ENCODE data around the gene ESF1. TPM values are rescaled to one million over a fixed set of nuclear protein-coding genes. Genes with fewer than 3 reads are reported as not detected.

Gene ESF1
- total and polyA plus RNA-seq, 2 of the 8 experiments (the other 6 are each of a cell fraction or from before 2014, with no cell fraction given) = 1.1 to 32.9 TPM

- Histone ChIP-seq H2AK5ac (ENCODE audit: low read depth, low read length) (no peak overlapping the region), H3K79me2 (ENCODE audit: control insufficient read depth in 1 of 2, insufficient read depth in 2 of 2, low read length in 2 of 2) (no peaks in the 10 kb centered on the region; a peak in 1 of 4 replicates)
Observed at GRCh38 chr20:13753436-13754036, 31.2 kb downstream of the ESF1 start.

More at GRCh38 chr20:13753436-13754036, 31.2 kb downstream of the ESF1 start:
- Histone ChIP-seq H4K5ac (ENCODE audit: insufficient read length, low read depth, low read length) (no peak overlapping the region), H2BK12ac (ENCODE audit: low read depth, low read length) (no peak overlapping the region), H3K9ac (replicated peaks in 1 of 4; ENCODE audit: extremely low read depth in 1 of 4, low read depth in 3 of 4, low read length in 3 of 4) (no peak overlapping the region), H4K91ac (replicated peaks; ENCODE audit: insufficient read length, low read length) (no peak overlapping the region), H3K4me3 (ENCODE audit: extremely low read depth in 1 of 4, insufficient read depth in 2 of 4, low read depth in 3 of 4, low read length in 4 of 4) (no peak overlapping the region), H3K36me3 (ENCODE audit: control insufficient read depth in 2 of 4, insufficient read depth in 4 of 4, low read length in 3 of 4) (peaks cover 0 to 47% (median 21%) of the 10 kb centered on the region in 4 experiments; a peak in 5 of 8 replicates), H2BK5ac (ENCODE audit: low read depth, low read length) (no peak overlapping the region), H3K18ac (ENCODE audit: extremely low read depth, low read length) (no peak overlapping the region), H2BK15ac (ENCODE audit: low read length) (no peak overlapping the region), H3K4me2 (ENCODE audit: insufficient read depth in 1 of 2, low read depth in 2 of 2, low read length in 2 of 2) (no peak overlapping the region), H3K27me3 (replicated peaks in 1 of 4; ENCODE audit: control insufficient read depth in 3 of 4, extremely low read depth in 1 of 4, insufficient read depth in 3 of 4, low read length in 3 of 4) (no peaks in the 10 kb centered on the region), H3K14ac (ENCODE audit: insufficient read length) (no peak overlapping the region), H3K4ac (replicated peaks; ENCODE audit: insufficient read length, low read depth, low read length) (no peak overlapping the region), H3K4me1 (replicated peaks in 1 of 4; ENCODE audit: control insufficient read depth in 3 of 4, insufficient read depth in 4 of 4, low read length in 3 of 4) (no peaks in the 10 kb centered on the region), H4K8ac (ENCODE audit: extremely low read depth, insufficient read depth, low read length) (no peak overlapping the region), H2AFZ (ENCODE audit: low read length) (no peak overlapping the region), H3K56ac (replicated peaks; ENCODE audit: insufficient read length, low read depth, low read length) (no peak overlapping the region), H3K9me3 (ENCODE audit: insufficient read depth in 2 of 2, low read depth in 1 of 2, low read length in 1 of 2) (no peaks in the 10 kb centered on the region), H3K23ac (ENCODE audit: insufficient read length) (no peak overlapping the region), H4K20me1 (replicated peaks in 1 of 2; ENCODE audit: control insufficient read depth in 1 of 2, insufficient read depth in 2 of 2, low read length in 2 of 2) (no peaks in the 10 kb centered on the region), H3K79me1 (ENCODE audit: low read depth, low read length) (no peaks in the 10 kb centered on the region), H2BK20ac (ENCODE audit: low read length) (no peak overlapping the region), H3K23me2 (ENCODE audit: low read depth, low read length) (no peaks in the 10 kb centered on the region), H3K27ac (ENCODE audit: low read depth, low read length) (no peak overlapping the region), H2BK120ac (replicated peaks; ENCODE audit: low read depth, low read length) (no peak overlapping the region)
- POLR2A ChIA-PET (ENCODE audit: partially characterized antibody) = interaction anchor here (0.6 to 0.9 kb wide), 2 partner anchors 14 to 31 kb away, joined by 3 read pairs; partner anchors contain the start of genes ESF1 and NDUFAF5
- no peak for DNase-seq (ENCODE audit: low read depth in 1 of 2, low spot score in 2 of 2)
- TF ChIP-seq BRCA1 (IDR thresholded peaks at IDR 0.05; ENCODE audit: low read depth, low read length) = no peak
- WGBS, 2 experiments (ENCODE audit: extremely low coverage in 1 of 2, insufficient coverage in 1 of 2, insufficient read length in 1 of 2, insufficient replicate concordance in 2 of 2, low coverage in 1 of 2, low lambda C conversion rate in 2 of 2, missing lambda C conversion rate in 1 of 2) = 93% methylated on average over 2 of the region's 2 CpGs; no CpG with 5 or more reads in 1 of the 2 experiments
- FAIRE-seq = no peak
- CTCF ChIA-PET (ENCODE audit: partially characterized antibody) = interaction anchor here (0.6 to 2.2 kb wide), 7 partner anchors 10 to 176 kb away, joined by 3 to 9 read pairs (median 5); no protein-coding TSS in a partner anchor

Measured in H1 (cell line).